Heart left ventricle (tissue), 16 donors: ENCODE measurements around the gene SLA2. TPM values are rescaled to one million over a fixed set of nuclear protein-coding genes. Genes with fewer than 3 reads are reported as not detected.

Experiments used
- ATAC-seq, 4 donors: fragments of 200-7000 bp; cut with Tn5 transposase; one replicate each; pipeline ENCODE4 v1.9.1; 2020 to 2022; ENCODE audit warnings: moderate library complexity in 4 of 4, mild to moderate bottlenecking in 3 of 4, moderate number of reproducible peaks in 1 of 4
- DNase-seq, 5 donors: peaks; one replicate each; pipeline ENCODE4 v3.0.0-alpha.2; 2020
- H3K27ac ChIP-seq, 12 donors: fragments of 200-600 bp; sonication (generic) in 4 of 12; one replicate each; pipeline versions ENCODE4 v1.5.0 to v1.8.0; 2016 to 2022; ENCODE audit warnings: mild to moderate bottlenecking in 2 of 12
- H3K27me3 ChIP-seq, 9 donors: fragments of 200-600 bp; sonication (generic) in 2 of 9; one replicate each; pipeline versions ENCODE4 v1.5.1 to v1.8.0; 2016 to 2022; ENCODE audit warnings: mild to moderate bottlenecking in 3 of 9
- H3K36me3 ChIP-seq, 9 donors: fragments of 200-600 bp; sonication (generic) in 2 of 9; one replicate each; pipeline versions ENCODE4 v1.5.0 to v1.8.0; 2018 to 2022; ENCODE audit warnings: mild to moderate bottlenecking in 2 of 9
- H3K4me1 ChIP-seq, 12 donors: fragments of 200-600 bp; sonication (generic) in 4 of 12; one replicate each; pipeline versions ENCODE4 v1.5.0 to v1.8.0; 2016 to 2022; ENCODE audit warnings: mild to moderate bottlenecking in 3 of 12
- H3K4me3 ChIP-seq, 12 donors: fragments of 200-600 bp; sonication (generic) in 4 of 12; one replicate each; pipeline versions ENCODE4 v1.5.0 to v1.8.0; 2017 to 2022; ENCODE audit warnings: mild to moderate bottlenecking in 9 of 12, moderate library complexity in 4 of 12
- H3K9me3 ChIP-seq, 12 donors: fragments of 200-600 bp; sonication (generic) in 4 of 12; one replicate each; pipeline versions ENCODE4 v1.5.0 to v1.8.0; 2016 to 2022; ENCODE audit warnings: mild to moderate bottlenecking in 1 of 12
- POLR2A ChIP-seq, 2 donors: fragments of 450-650 bp; IDR thresholded peaks; one replicate each; pipeline ENCODE4 v1.6.1; 2017; ENCODE audit warnings: antibody characterized with exemption in 2 of 2, mild to moderate bottlenecking in 2 of 2, moderate library complexity in 2 of 2
- WGBS, 4 donors: extraction: QIAGEN DNeasy Blood & Tissue Kit in 2 of 4; methylation state at CpG; one replicate each; pipeline versions ENCODE4 v1.1.5 to v1.1.7; 2013 to 2018; 5-methylcytosine and 5-hydroxymethylcytosine counted together
- intact Hi-C, 10 donors: fragments of 100-400 bp; cut with DNase I; formaldehyde crosslinking; loops; one replicate each; pipeline versions ENCODE4 v1.11.1 to v1.14.2; 2022
- polyA plus RNA-seq, 2 donors: library from polyadenylated mRNA; stranded (reverse); fragments of 200-250 nt; gene quantifications; one replicate each; pipeline ENCODE4 v1.2.3, GENCODE V29; 2013
- total RNA-seq, 9 donors: library from RNA; depleted of rRNA in 2 of 9; stranded (reverse); fragments of >200 nt in 2 of 9; fragmentation: NEBNext Ultra II Directional in 3 of 9; extraction: Animal tissue kit (Norgen Biotek cat#: 25700) in 3 of 9; gene quantifications; one replicate each; pipeline versions ENCODE4 v1.1.0 to v1.2.4, GENCODE V29; 2016 to 2023
- TF ChIP-seq, protein P1 (sequence below), 12 donors: fragments of 200-600 bp; sonication (generic) in 4 of 12; IDR thresholded peaks; one replicate each; pipeline versions ENCODE4 v1.5.0 to v1.8.0; 2018 to 2022; ENCODE audit warnings: antibody characterized with exemption in 12 of 12, mild to moderate bottlenecking in 5 of 12
- donor health status: ischemic (EF 13 %, LVEDD 7.1; RV severe dilation, severe dysfunction).
- donor health status: healthy with polysubstance abuse.
- donor health status: DM: no; HTN: yes; CAD: no.
- donor health status: DM: no; HTN: no; CAD: no.
- donor health status: ischemic (EF 25% LVEDD 6.9; RV normal size, moderate dysfunction).
- donor health status: ischemic (EF 25% LVEDD 5.7; RV mildly dilated, moderate dysfunction).
- donor health status: healthy.
- donor health status: DM: yes; HTN: yes; CAD: no.
- donor health status: ischemic (EF 35%, LVEDD 5.7; RV mildly dilated, moderate dysfunction).
- donor health status: nonischemic (EF 11% LVEDD 7.7; RV severe dilation, severe dysfunction).
- donor health status: DM: yes; HTN: yes; CAD: no.
- donor health status: PGD.
- donor health status: ischemic (EF 29% LVEDD 5.4; RV normal size, mild dysfunction).
- donor health status: nonischemic (EF 23%, LVEDD 6.1; RV moderate dilation, normal function).

SLA2 gene
- total and polyA plus RNA-seq, 11 donors = 0.14 to 3.0 (median 0.36) TPM

DNA sequence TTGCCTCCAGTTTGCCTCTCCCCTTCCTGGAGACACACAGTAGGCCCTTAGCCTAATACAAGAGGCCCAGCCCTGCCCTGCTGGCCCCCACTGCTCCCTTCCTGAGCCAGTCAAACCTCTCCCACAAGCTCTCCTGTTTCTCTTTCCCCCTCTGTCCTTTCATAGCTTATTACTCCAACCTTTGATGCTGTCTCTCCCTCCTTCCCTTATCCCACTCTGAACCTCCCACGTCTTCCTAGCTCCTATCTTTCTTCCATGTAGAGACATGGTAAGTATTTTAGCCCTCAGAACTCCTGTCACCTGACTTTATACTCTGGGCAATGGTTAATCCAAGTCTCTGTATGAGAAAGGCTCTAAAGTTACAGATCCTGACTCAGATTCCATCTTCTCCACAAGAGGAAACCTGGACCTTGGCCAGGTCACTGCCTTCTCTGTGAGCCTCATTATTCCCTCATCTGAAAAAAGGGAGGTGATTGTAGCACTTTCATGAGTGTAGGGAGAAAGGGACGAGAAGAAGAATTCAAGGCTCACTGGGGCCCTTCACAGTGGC lies 65.9 kb downstream of the SLA2 start:
- WGBS, 4 donors = 78 to 91% (median 84%) methylated on average over 2 of the region's 2 CpGs
- Histone ChIP-seq H3K4me3 (no peak overlapping the region), H3K36me3 (peaks cover 0 to 53% (median 42%) of the 10 kb centered on the region in 9 donors), H3K4me1 (peaks cover 0 to 19% (median 12%) of the 10 kb centered on the region in 12 donors), H3K27ac (no peak overlapping the region), H3K27me3 (no peaks in the 10 kb centered on the region), H3K9me3 (no peaks in the 10 kb centered on the region)
- DNase-seq (no peak), ATAC-seq (no peak)
- TF ChIP-seq POLR2A (IDR thresholded peaks at IDR 0.05) = no peak
- TF ChIP-seq, protein P1, sequence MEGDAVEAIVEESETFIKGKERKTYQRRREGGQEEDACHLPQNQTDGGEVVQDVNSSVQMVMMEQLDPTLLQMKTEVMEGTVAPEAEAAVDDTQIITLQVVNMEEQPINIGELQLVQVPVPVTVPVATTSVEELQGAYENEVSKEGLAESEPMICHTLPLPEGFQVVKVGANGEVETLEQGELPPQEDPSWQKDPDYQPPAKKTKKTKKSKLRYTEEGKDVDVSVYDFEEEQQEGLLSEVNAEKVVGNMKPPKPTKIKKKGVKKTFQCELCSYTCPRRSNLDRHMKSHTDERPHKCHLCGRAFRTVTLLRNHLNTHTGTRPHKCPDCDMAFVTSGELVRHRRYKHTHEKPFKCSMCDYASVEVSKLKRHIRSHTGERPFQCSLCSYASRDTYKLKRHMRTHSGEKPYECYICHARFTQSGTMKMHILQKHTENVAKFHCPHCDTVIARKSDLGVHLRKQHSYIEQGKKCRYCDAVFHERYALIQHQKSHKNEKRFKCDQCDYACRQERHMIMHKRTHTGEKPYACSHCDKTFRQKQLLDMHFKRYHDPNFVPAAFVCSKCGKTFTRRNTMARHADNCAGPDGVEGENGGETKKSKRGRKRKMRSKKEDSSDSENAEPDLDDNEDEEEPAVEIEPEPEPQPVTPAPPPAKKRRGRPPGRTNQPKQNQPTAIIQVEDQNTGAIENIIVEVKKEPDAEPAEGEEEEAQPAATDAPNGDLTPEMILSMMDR (IDR thresholded peaks at IDR 0.05) = no peak
- intact Hi-C loops = loop anchor here in 1 of 10 donors (10.0 kb wide), 1 partner anchor 365 kb away; no protein-coding TSS in a partner anchor

DNA sequence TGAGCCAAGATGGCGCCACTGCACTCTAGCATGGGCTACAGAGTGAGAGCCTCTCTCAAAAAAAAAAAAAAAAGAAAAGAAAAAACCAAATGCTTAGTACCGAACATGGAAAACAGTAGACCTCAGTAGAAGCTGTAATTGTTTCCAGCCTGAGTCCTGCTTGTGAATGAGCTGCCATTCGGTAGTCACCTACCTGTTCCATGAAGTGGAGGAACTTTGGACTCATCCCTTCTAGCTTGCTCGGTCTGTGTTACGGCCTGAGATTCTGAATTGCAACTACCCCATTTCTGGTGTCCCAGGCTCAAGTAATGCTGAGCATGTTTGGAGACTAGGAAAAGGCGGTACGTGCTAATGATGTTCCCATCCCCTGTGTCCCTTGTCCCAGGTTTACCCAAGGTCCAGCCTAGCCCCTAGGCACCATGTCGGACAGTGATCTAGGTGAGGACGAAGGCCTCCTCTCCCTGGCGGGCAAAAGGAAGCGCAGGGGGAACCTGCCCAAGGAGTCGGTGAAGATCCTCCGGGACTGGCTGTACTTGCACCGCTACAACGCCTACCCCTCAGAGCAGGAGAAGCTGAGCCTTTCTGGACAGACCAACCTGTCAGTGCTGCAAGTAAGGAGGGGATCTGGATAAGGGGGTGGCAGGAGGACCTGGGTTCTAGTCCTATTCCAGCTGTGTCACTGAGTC lies 67.5 kb downstream of the SLA2 start:
- Histone ChIP-seq H3K27me3 (no peaks in the 10 kb centered on the region), H3K4me1 (peaks cover 0 to 26% (median 18%) of the 10 kb centered on the region in 12 donors), H3K9me3 (no peaks in the 10 kb centered on the region), H3K27ac (no peak overlapping the region), H3K4me3 (no peak overlapping the region), H3K36me3 (peaks cover 0 to 51% (median 42%) of the 10 kb centered on the region in 9 donors)
- WGBS, 4 donors = 95 to 97% (median 96%) methylated on average over 15 of the region's 15 CpGs
- no peak for TF ChIP-seq POLR2A (IDR thresholded peaks at IDR 0.05)
- TF ChIP-seq, protein P1 (IDR thresholded peaks at IDR 0.05) = no peak
- intact Hi-C loops = no loop called here
- ATAC-seq (no peak), DNase-seq (no peak)

DNA sequence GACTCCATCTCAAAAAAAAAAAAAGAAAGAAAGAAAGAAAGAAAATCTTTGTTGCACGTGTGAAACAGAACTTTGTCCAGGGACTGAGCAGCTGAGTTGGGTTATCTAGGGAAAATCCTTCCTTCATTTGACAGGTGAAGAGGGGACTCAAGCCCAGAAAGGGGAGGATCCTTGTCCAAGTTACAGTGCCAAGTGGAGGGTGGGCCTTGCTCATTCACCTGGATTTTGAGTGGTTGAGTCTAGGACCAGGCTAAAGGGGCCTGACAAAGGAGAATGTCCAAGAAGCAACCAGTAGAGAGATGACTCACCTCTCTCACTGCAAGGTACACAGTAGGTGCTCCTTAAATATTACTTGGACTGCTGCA lies 69.9 kb downstream of the SLA2 start:
- Histone ChIP-seq H3K36me3 (peaks cover 0 to 27% (median 21%) of the 10 kb centered on the region in 9 donors), H3K27me3 (no peaks in the 10 kb centered on the region), H3K4me3 (no peak overlapping the region), H3K4me1 (peaks cover 0 to 38% (median 25%) of the 10 kb centered on the region in 12 donors), H3K27ac (peak overlapping the region in 2 of 12 donors; percentile 91 to 93), H3K9me3 (no peaks in the 10 kb centered on the region)
- ATAC-seq (no peak), DNase-seq (no peak)
- intact Hi-C loops = no loop called here
- TF ChIP-seq POLR2A (IDR thresholded peaks at IDR 0.05) = no peak
- TF ChIP-seq, protein P1 (IDR thresholded peaks at IDR 0.05) = no peak
- WGBS, 4 donors = 54 to 64% (median 59%) methylated on average over 1 of the region's 1 CpG

DNA sequence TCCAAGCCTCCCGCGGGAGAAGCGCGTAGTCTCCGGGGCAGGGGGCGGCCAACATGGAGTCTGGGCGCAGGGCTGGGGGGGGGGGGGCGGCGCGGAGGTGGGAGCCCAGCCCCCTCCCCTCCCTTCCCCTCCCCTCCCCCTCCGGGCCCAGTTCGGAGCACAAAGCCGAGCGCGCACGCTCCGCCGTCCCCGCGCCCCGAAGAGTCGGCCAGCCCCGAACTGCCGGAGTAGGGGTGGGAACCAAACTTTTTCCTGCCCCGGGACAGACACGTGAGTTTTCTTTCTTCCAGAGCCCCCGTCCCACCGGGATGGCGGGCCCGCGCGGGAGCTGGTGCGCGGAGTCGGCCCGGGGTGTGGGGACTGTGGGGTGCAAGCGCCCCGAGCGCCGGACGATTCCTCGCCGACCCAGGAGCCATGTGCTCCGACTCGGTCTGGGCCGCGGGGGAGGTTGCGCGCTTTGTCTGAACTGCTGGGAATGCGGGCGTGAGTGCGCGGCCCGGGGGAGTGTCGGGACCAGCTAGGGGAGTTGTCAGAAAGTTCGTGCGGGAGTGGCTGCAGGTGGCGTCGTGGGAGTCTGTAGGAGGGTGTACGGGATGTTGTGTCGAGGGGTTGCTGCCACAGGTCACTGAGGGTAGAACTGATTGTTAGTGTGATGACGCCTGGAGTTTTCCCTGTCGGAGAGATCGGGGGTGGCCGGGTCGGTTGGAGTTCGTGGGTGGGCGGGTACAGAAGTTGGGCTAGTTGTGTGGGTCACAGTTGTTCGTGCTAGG lies 71.4 kb downstream of the SLA2 start:
- Histone ChIP-seq H3K27me3 (no peaks in the 10 kb centered on the region), H3K36me3 (peaks cover 0 to 12% (median 8%) of the 10 kb centered on the region in 9 donors), H3K4me3 (peak overlapping the region; percentile 63 to 96 (median 82)), H3K4me1 (peaks cover 0 to 38% (median 25%) of the 10 kb centered on the region in 12 donors), H3K9me3 (no peaks in the 10 kb centered on the region), H3K27ac (peak overlapping the region in 11 of 12 donors; percentile 75 to 93 (median 90))
- 0 to 2% (median 1%) methylated on average over 23 to 65 of the region's 69 CpGs for WGBS, 4 donors
- peak; percentile 48 to 69 (median 57) for DNase-seq
- ATAC-seq = peak in 3 of 4 donors; percentile 17 to 38 (median 36)
- intact Hi-C loops = loop anchor here in 1 of 10 donors (5.0 kb wide), 1 partner anchor 33 kb away; the partner anchor contains the start of gene RAB5IF
- TF ChIP-seq, protein P1 (IDR thresholded peaks at IDR 0.05) = no peak
- TF ChIP-seq POLR2A (IDR thresholded peaks at IDR 0.05) = no peak
